CD14-positive monocyte (primary cell): ENCODE results near the gene APP. TPM values are rescaled to one million over a fixed set of nuclear protein-coding genes. Genes with fewer than 3 reads are reported as not detected.

Experiments
- DNase-seq, 3 donors: peaks; one replicate each; pipeline ENCODE4 v3.0.0-alpha.2; 2011 to 2022
- H2AFZ ChIP-seq: 2 replicates; pipeline ENCODE4 v1.6.0; 2012; ENCODE audit warnings: mild to moderate bottlenecking, low read depth, low read length, inconsistent platforms; ENCODE audit not compliant: insufficient read depth, poor library complexity, severe bottlenecking
- H3K27ac ChIP-seq, 2 donors: 1 replicate in 1 of 2; 2 replicates in 1 of 2; pipeline ENCODE4 v1.5.1; 2012 to 2013; ENCODE audit warnings: low read length in 2 of 2, control low read depth in 1 of 2, inconsistent platforms in 1 of 2, low read depth in 1 of 2, mild to moderate bottlenecking in 1 of 2
- H3K27me3 ChIP-seq, 2 donors: one replicate each; pipeline versions ENCODE4 v1.6.0 to v1.6.1; 2011 to 2013; ENCODE audit warnings: low read length in 2 of 2; ENCODE audit not compliant: control insufficient read depth in 2 of 2, insufficient read depth in 2 of 2
- H3K36me3 ChIP-seq, 2 donors: replicated peaks in 1 of 2; 1 replicate in 1 of 2; 2 replicates in 1 of 2; pipeline versions ENCODE4 v1.5.1 to v1.6.1; 2012 to 2013; ENCODE audit warnings: low read length in 2 of 2, control low read depth in 1 of 2, inconsistent platforms in 1 of 2, mild to moderate bottlenecking in 1 of 2; ENCODE audit not compliant: insufficient read depth in 2 of 2, control insufficient read depth in 1 of 2
- H3K4me1 ChIP-seq, 2 donors: 1 replicate in 1 of 2; 2 replicates in 1 of 2; pipeline versions ENCODE4 v1.5.1 to v1.6.1; 2012 to 2013; ENCODE audit warnings: low read length in 2 of 2, control low read depth in 1 of 2, inconsistent platforms in 1 of 2, mild to moderate bottlenecking in 1 of 2, moderate library complexity in 1 of 2; ENCODE audit not compliant: insufficient read depth in 2 of 2, control insufficient read depth in 1 of 2
- H3K4me2 ChIP-seq: replicated peaks from 2 replicates; pipeline ENCODE3; 2012; ENCODE audit warnings: low read length, moderate library complexity, mild to moderate bottlenecking; ENCODE audit not compliant: poor library complexity, severe bottlenecking; ENCODE audit errors: extremely low read depth
- H3K4me3 ChIP-seq, 3 experiments: fragments of 200-600 bp in 1 of 3; sonication (generic) in 1 of 3; replicated peaks in 1 of 3; 1 replicate in 2 of 3; 2 replicates in 1 of 3; pipeline ENCODE4 v1.5.1; 2011 to 2013; ENCODE audit warnings: low read length in 3 of 3, mild to moderate bottlenecking in 3 of 3, control low read depth in 2 of 3, low read depth in 2 of 3, inconsistent platforms in 1 of 3, moderate library complexity in 1 of 3
- H3K79me2 ChIP-seq: 2 replicates; pipeline ENCODE4 v1.6.0; 2012; ENCODE audit warnings: mild to moderate bottlenecking, control low read depth, inconsistent platforms, low read length, moderate library complexity; ENCODE audit not compliant: insufficient read depth
- H3K9ac ChIP-seq: 2 replicates; pipeline ENCODE4 v1.6.0; 2017; ENCODE audit warnings: low read length, mild to moderate bottlenecking; ENCODE audit not compliant: insufficient read depth, poor library complexity, severe bottlenecking
- H3K9me3 ChIP-seq, 2 donors: replicated peaks in 1 of 2; 1 replicate in 1 of 2; 2 replicates in 1 of 2; pipeline versions ENCODE4 v1.5.1 to v1.6.1; 2012 to 2013; ENCODE audit warnings: low read length in 2 of 2, control low read depth in 1 of 2; ENCODE audit not compliant: control insufficient read depth in 1 of 2, insufficient read depth in 1 of 2
- H4K20me1 ChIP-seq: 2 replicates; pipeline ENCODE4 v1.6.0; 2012; ENCODE audit warnings: mild to moderate bottlenecking, low read length, control low read depth, moderate library complexity; ENCODE audit not compliant: insufficient read depth
- H3K27ac Mint-ChIP-seq, 7 donors: one replicate each; pipeline ENCODE4 v1.8.0; 2020; ENCODE audit warnings: mild to moderate bottlenecking in 7 of 7, mixed read lengths in 7 of 7, moderate library complexity in 6 of 7, inconsistent platforms in 2 of 7
- H3K27me3 Mint-ChIP-seq, 3 donors: one replicate each; pipeline ENCODE4 v1.8.0; 2021 to 2022; ENCODE audit warnings: low read depth in 3 of 3, mild to moderate bottlenecking in 3 of 3, mixed read lengths in 3 of 3, moderate library complexity in 3 of 3, inconsistent platforms in 1 of 3
- H3K36me3 Mint-ChIP-seq, 2 donors: one replicate each; pipeline ENCODE4 v1.8.0; 2020; ENCODE audit warnings: mixed read lengths in 2 of 2, inconsistent platforms in 1 of 2, mild to moderate bottlenecking in 1 of 2
- H3K4me1 Mint-ChIP-seq: one replicate; pipeline ENCODE4 v1.8.0; 2020; ENCODE audit warnings: mild to moderate bottlenecking, mixed read lengths
- H3K4me3 Mint-ChIP-seq, 2 donors: one replicate each; pipeline ENCODE4 v1.8.0; 2020; ENCODE audit warnings: mild to moderate bottlenecking in 2 of 2, mixed read lengths in 2 of 2, moderate library complexity in 1 of 2
- H3K9me3 Mint-ChIP-seq, 7 donors: one replicate each; pipeline ENCODE4 v1.8.0; 2020 to 2022; ENCODE audit warnings: mixed read lengths in 7 of 7, mild to moderate bottlenecking in 6 of 7, moderate library complexity in 6 of 7, inconsistent platforms in 2 of 7
- WGBS: methylation state at CpG from one replicate; pipeline ENCODE4 v1.1.5; 2013; ENCODE audit warnings: missing lambda C conversion rate; ENCODE audit not compliant: insufficient coverage; 5-methylcytosine and 5-hydroxymethylcytosine counted together
- intact Hi-C, 2 donors: fragments of 100-400 bp; cut with micrococcal nuclease; formaldehyde crosslinking; loops; one replicate each; pipeline versions ENCODE4 v1.15.0 to v1.15.1; 2023
- polyA plus RNA-seq, 3 donors: library from polyadenylated mRNA; depleted of rRNA in 1 of 3; unstranded in 2 of 3; stranded (reverse) in 1 of 3; fragments of 300-500 nt in 2 of 3; fragments of >200 nt in 1 of 3; fragmentation: Illumina TruSeq in 2 of 3; gene quantifications; 1 replicate in 2 of 3; 2 replicates in 1 of 3; pipeline ENCODE4 v1.2.3, GENCODE V29; 2012 to 2021
- TF ChIP-seq, protein P1 (sequence below): fragments of 200-600 bp; IDR thresholded peaks from one replicate; pipeline ENCODE4 v1.8.0; 2022; ENCODE audit warnings: antibody characterized with exemption, mild to moderate bottlenecking

Gene APP
- polyA plus RNA-seq, 3 donors, result 28.0 to 118 (median 35.1) TPM

DNA sequence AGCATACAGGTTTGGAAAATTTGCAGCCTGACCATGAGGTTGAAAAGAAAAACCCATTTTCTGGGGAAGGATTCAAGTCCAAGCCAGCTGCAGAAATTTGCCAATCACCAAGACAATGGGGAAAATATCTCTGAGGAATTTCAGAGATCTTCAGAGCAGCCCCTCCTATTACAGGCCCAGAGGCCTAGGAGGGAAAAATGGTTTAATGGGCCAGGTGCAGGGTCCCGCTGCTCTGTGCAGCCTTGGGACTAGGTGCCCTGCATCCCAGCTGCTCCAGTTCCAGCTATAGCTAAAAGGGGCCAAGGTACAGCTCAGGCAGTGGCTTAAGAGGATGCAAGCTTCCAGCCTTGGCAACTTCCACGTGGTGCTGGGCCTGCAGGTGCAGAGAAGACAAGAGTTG, 322.3 kb downstream of the APP start:
- Mint-ChIP-seq H3K4me1 (no peaks in the 10 kb centered on the region), H3K4me3 (no peak overlapping the region), H3K36me3 (no peaks in the 10 kb centered on the region), H3K9me3 (peaks cover 0 to 16% (median 12%) of the 10 kb centered on the region in 7 donors), H3K27ac (no peak overlapping the region), H3K27me3 (peaks cover 0 to 3% (median 0%) of the 10 kb centered on the region in 3 donors)
- H3K27ac ChIP-seq, result no peak overlapping the region
- no peaks in the 10 kb centered on the region for H3K4me1 ChIP-seq
- no peak overlapping the region for H3K4me2 ChIP-seq
- H3K9me3 ChIP-seq, result peaks cover 0 to 10% of the 10 kb centered on the region in 2 donors
- H2AFZ ChIP-seq, result no peak overlapping the region
- TF ChIP-seq, protein P1, sequence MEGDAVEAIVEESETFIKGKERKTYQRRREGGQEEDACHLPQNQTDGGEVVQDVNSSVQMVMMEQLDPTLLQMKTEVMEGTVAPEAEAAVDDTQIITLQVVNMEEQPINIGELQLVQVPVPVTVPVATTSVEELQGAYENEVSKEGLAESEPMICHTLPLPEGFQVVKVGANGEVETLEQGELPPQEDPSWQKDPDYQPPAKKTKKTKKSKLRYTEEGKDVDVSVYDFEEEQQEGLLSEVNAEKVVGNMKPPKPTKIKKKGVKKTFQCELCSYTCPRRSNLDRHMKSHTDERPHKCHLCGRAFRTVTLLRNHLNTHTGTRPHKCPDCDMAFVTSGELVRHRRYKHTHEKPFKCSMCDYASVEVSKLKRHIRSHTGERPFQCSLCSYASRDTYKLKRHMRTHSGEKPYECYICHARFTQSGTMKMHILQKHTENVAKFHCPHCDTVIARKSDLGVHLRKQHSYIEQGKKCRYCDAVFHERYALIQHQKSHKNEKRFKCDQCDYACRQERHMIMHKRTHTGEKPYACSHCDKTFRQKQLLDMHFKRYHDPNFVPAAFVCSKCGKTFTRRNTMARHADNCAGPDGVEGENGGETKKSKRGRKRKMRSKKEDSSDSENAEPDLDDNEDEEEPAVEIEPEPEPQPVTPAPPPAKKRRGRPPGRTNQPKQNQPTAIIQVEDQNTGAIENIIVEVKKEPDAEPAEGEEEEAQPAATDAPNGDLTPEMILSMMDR, result no peak
- no peaks in the 10 kb centered on the region for H3K36me3 ChIP-seq
- DNase-seq, result no peak
- intact Hi-C loops, result no loop called here
- no peak overlapping the region for H3K4me3 ChIP-seq
- 67% methylated on average over 1 of the region's 2 CpGs for WGBS
- no peaks in the 10 kb centered on the region for H3K79me2 ChIP-seq
- H4K20me1 ChIP-seq, result no peaks in the 10 kb centered on the region
- H3K9ac ChIP-seq, result no peak overlapping the region
- no peaks in the 10 kb centered on the region for H3K27me3 ChIP-seq

DNA sequence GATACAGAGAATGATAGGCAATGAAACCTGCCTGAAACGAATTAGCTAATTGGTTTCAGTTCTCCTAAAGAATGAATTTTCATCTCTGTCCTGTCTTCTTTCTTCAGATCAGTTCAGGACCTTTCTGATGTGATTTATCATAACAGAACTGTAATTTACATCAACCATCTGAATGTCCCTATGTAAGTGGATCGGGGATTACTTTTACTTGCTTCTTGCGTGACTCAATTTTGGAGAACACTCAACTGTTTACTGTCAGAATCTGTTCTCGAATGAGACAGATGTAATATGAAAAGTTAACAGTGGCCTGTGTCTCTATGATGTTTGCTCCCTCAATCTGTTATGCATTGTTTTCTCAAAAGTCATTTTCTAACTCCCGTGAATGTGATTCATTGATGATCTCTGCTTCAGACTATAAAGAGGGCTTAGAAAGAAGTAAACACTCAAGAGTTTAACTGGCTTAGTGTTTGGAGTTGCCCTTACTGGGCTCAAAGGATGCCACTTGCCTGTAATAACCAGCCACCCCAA, 324.8 kb downstream of the APP start:
- no peak overlapping the region for H3K27ac Mint-ChIP-seq
- H3K9me3 Mint-ChIP-seq, result peaks cover 0 to 22% (median 14%) of the 10 kb centered on the region in 7 donors
- intact Hi-C loops, result no loop called here
- Histone ChIP-seq H3K4me1 (no peaks in the 10 kb centered on the region), H3K9me3 (peaks cover 0 to 10% of the 10 kb centered on the region in 2 donors), H4K20me1 (no peaks in the 10 kb centered on the region), H3K27ac (no peak overlapping the region), H3K27me3 (no peaks in the 10 kb centered on the region), H3K79me2 (no peaks in the 10 kb centered on the region), H3K36me3 (no peaks in the 10 kb centered on the region), H3K4me3 (no peak overlapping the region), H3K9ac (no peak overlapping the region), H3K4me2 (no peak overlapping the region), H2AFZ (no peak overlapping the region)
- WGBS, result no CpG with 5 or more reads among the region's 5 CpGs
- TF ChIP-seq, protein P1, result no peak
- no peaks in the 10 kb centered on the region for H3K4me1 Mint-ChIP-seq
- H3K36me3 Mint-ChIP-seq, result no peaks in the 10 kb centered on the region
- no peak for DNase-seq
- H3K27me3 Mint-ChIP-seq, result peaks cover 0 to 1% (median 0%) of the 10 kb centered on the region in 3 donors
- H3K4me3 Mint-ChIP-seq, result no peak overlapping the region
